Heart right ventricle (tissue), 16 donors: ENCODE results near the gene FAP. TPM values are rescaled to one million over a fixed set of nuclear protein-coding genes. Genes with fewer than 3 reads are reported as not detected.

Experiments used
- ATAC-seq, 8 donors: fragments of 200-7000 bp; cut with Tn5 transposase; one replicate each; pipeline ENCODE4 v1.9.1; 2020; ENCODE audit warnings: mild to moderate bottlenecking in 8 of 8, moderate library complexity in 8 of 8, moderate number of reproducible peaks in 1 of 8
- DNase-seq, 2 donors: peaks; one replicate each; pipeline ENCODE4 v3.0.0-alpha.2; 2020
- H3K27ac ChIP-seq, 10 donors: fragments of 200-600 bp; sonication (generic) in 2 of 10; one replicate each; pipeline versions ENCODE4 v1.5.0 to v1.8.0; 2020 to 2022; ENCODE audit warnings: mild to moderate bottlenecking in 3 of 10
- H3K27me3 ChIP-seq, 7 donors: fragments of 200-600 bp; one replicate each; pipeline ENCODE4 v1.8.0; 2021 to 2022; ENCODE audit warnings: mild to moderate bottlenecking in 2 of 7
- H3K36me3 ChIP-seq, 9 donors: fragments of 200-600 bp; sonication (generic) in 1 of 9; one replicate each; pipeline versions ENCODE4 v1.5.0 to v1.8.0; 2020 to 2022; ENCODE audit warnings: mild to moderate bottlenecking in 2 of 9
- H3K4me1 ChIP-seq, 9 donors: fragments of 200-600 bp; sonication (generic) in 1 of 9; one replicate each; pipeline versions ENCODE4 v1.5.0 to v1.8.0; 2020 to 2022; ENCODE audit warnings: mild to moderate bottlenecking in 4 of 9
- H3K4me3 ChIP-seq, 10 donors: fragments of 200-600 bp; sonication (generic) in 2 of 10; one replicate each; pipeline versions ENCODE4 v1.5.0 to v1.8.0; 2020 to 2022; ENCODE audit warnings: mild to moderate bottlenecking in 7 of 10, moderate library complexity in 2 of 10
- H3K9me3 ChIP-seq, 11 donors: fragments of 200-600 bp in 10 of 11; sonication (generic) in 2 of 11; one replicate each; pipeline versions ENCODE4 v1.5.0 to v1.8.0; 2013 to 2022; ENCODE audit warnings: mild to moderate bottlenecking in 2 of 11, control low read depth in 1 of 11, moderate library complexity in 1 of 11
- CTCF ChIP-seq, 9 donors: fragments of 200-600 bp; sonication (generic) in 2 of 9; IDR thresholded peaks; one replicate each; pipeline versions ENCODE4 v1.5.0 to v1.8.0; 2021 to 2022; ENCODE audit warnings: antibody characterized with exemption in 9 of 9, mild to moderate bottlenecking in 5 of 9, moderate library complexity in 1 of 9
- WGBS, 2 donors: extraction: QIAGEN DNeasy Blood & Tissue Kit; methylation state at CpG; one replicate each; pipeline ENCODE4 v1.1.7; 2013; ENCODE audit warnings: inconsistent platforms in 1 of 2; 5-methylcytosine and 5-hydroxymethylcytosine counted together
- intact Hi-C, 10 donors: fragments of 100-400 bp; cut with DNase I; formaldehyde crosslinking; loops; one replicate each; pipeline versions ENCODE4 v1.11.1 to v1.14.2; 2022
- polyA plus RNA-seq, 2 donors: library from polyadenylated mRNA; stranded (reverse); fragments of 200-250 nt; gene quantifications; one replicate each; pipeline ENCODE4 v1.2.3, GENCODE V29; 2013
- total RNA-seq, 10 donors: library from RNA; stranded (reverse); fragmentation: NEBNext Ultra II Directional in 3 of 10; extraction: Animal tissue kit (Norgen Biotek cat#: 25700) in 3 of 10; gene quantifications; one replicate each; pipeline versions ENCODE4 v1.2.1 to v1.2.4, GENCODE V29; 2021 to 2023
- donor health status: Arrhythmogenic right ventricular cardiomyopathy.
- donor health status: ischemic (EF 13 %, LVEDD 7.1; RV severe dilation, severe dysfunction).
- donor health status: healthy with polysubstance abuse.
- donor health status: DM: no; HTN: yes; CAD: no.
- donor health status: DM: no; HTN: no; CAD: no.
- donor health status: ischemic (EF 25% LVEDD 6.9; RV normal size, moderate dysfunction).
- donor health status: ischemic (EF 25% LVEDD 5.7; RV mildly dilated, moderate dysfunction).
- donor health status: healthy.
- donor health status: DM: yes; HTN: yes; CAD: no.
- donor health status: Ischemic cardiomyopathy.
- donor health status: ischemic (EF 35%, LVEDD 5.7; RV mildly dilated, moderate dysfunction).
- donor health status: nonischemic (EF 11% LVEDD 7.7; RV severe dilation, severe dysfunction).
- donor health status: DM: yes; HTN: yes; CAD: no.
- donor health status: PGD.
- donor health status: ischemic (EF 29% LVEDD 5.4; RV normal size, mild dysfunction).
- donor health status: nonischemic (EF 23%, LVEDD 6.1; RV moderate dilation, normal function).

FAP gene
- total and polyA plus RNA-seq, 12 donors: 0.56 to 11.5 (median 2.2) TPM

- intact Hi-C loops: no loop called here
- H3K36me3 ChIP-seq: peaks cover 0 to 44% (median 0%) of the 10 kb centered on the region in 9 donors
- H3K4me1 ChIP-seq: no peaks in the 10 kb centered on the region
- no peak overlapping the region for H3K27ac ChIP-seq
- H3K27me3 ChIP-seq: no peaks in the 10 kb centered on the region
- H3K4me3 ChIP-seq: no peak overlapping the region
- ATAC-seq: no peak
- no peak for DNase-seq
- H3K9me3 ChIP-seq: no peaks in the 10 kb centered on the region
- 90 to 93% methylated on average over 2 of the region's 2 CpGs for WGBS, 2 donors
- no peak for TF ChIP-seq CTCF (IDR thresholded peaks at IDR 0.05)
Observed at GRCh38 chr2:162197069-162197825, 46.0 kb downstream of the FAP start.

GRCh38 chr2:162196638-162197037, 46.6 kb downstream of the FAP start:
- H3K36me3 ChIP-seq: peaks cover 0 to 38% (median 0%) of the 10 kb centered on the region in 9 donors
- intact Hi-C loops: no loop called here
- H3K4me3 ChIP-seq: no peak overlapping the region
- no peaks in the 10 kb centered on the region for H3K9me3 ChIP-seq
- H3K4me1 ChIP-seq: no peaks in the 10 kb centered on the region
- DNase-seq: no peak
- WGBS, 2 donors: 92 to 93% methylated on average over 7 of the region's 7 CpGs
- ATAC-seq: no peak
- no peak for TF ChIP-seq CTCF (IDR thresholded peaks at IDR 0.05)
- H3K27ac ChIP-seq: no peak overlapping the region
- H3K27me3 ChIP-seq: no peaks in the 10 kb centered on the region

- Histone ChIP-seq H3K27me3 (no peaks in the 10 kb centered on the region), H3K4me1 (peaks cover 0 to 8% (median 0%) of the 10 kb centered on the region in 9 donors), H3K9me3 (no peaks in the 10 kb centered on the region), H3K36me3 (peaks cover 0 to 24% (median 0%) of the 10 kb centered on the region in 9 donors), H3K27ac (no peak overlapping the region), H3K4me3 (no peak overlapping the region)
- no peak for TF ChIP-seq CTCF (IDR thresholded peaks at IDR 0.05)
- 62 to 74% methylated on average over 3 of the region's 3 CpGs for WGBS, 2 donors
- DNase-seq (no peak), ATAC-seq (no peak)
- intact Hi-C loops: no loop called here
Observed at GRCh38 chr2:162188451-162188850, 54.8 kb downstream of the FAP start.

GRCh38 chr2:162185541-162186232, 57.6 kb downstream of the FAP start:
- no peaks in the 10 kb centered on the region for H3K27me3 ChIP-seq
- H3K9me3 ChIP-seq: no peaks in the 10 kb centered on the region
- intact Hi-C loops: no loop called here
- no peak overlapping the region for H3K27ac ChIP-seq
- DNase-seq (no peak), ATAC-seq (no peak)
- H3K36me3 ChIP-seq: peaks cover 0 to 25% (median 0%) of the 10 kb centered on the region in 9 donors
- peaks cover 0 to 8% (median 0%) of the 10 kb centered on the region in 9 donors for H3K4me1 ChIP-seq
- TF ChIP-seq CTCF (IDR thresholded peaks at IDR 0.05): no peak
- no peak overlapping the region for H3K4me3 ChIP-seq
- WGBS, 2 donors: 89 to 90% methylated on average over 5 of the region's 5 CpGs
